NCI-H524 (cell line): ENCODE data around the gene PIAS1.
A peak's percentile ranks its signal among the peaks of the same experiment; 100 is the strongest.
"Not testable (repeated sequence)": the region's sequence is repeated elsewhere in the genome, so short reads cannot be mapped to it uniquely, and the experiment has no call there.

Experiments
- DNase-seq, 2 experiments: peaks; one replicate each; lab custom pipeline; 2025; lab: John Stamatoyannopoulos, UW

Gene PIAS1

GRCh38 chr15:68114840-68115239 lies 60.7 kb downstream of the PIAS1 start:
- DNase-seq = peak in 1 of 2 experiments; percentile 43

GRCh38 chr15:68124700-68125099 lies 70.6 kb downstream of the PIAS1 start:
- no peak for DNase-seq

GRCh38 chr15:68126396-68126795 lies 72.3 kb downstream of the PIAS1 start:
- no peak for DNase-seq

- no peak for DNase-seq
Measured at GRCh38 chr15:68129072-68129471, 75.0 kb downstream of the PIAS1 start.

GRCh38 chr15:68130851-68131250 lies 76.7 kb downstream of the PIAS1 start:
- no peak for DNase-seq

GRCh38 chr15:68137096-68137495 lies 83.0 kb downstream of the PIAS1 start:
- no peak for DNase-seq

- DNase-seq = no peak
Measured at GRCh38 chr15:68143129-68143528, 89.0 kb downstream of the PIAS1 start.

- DNase-seq = no peak
Measured at GRCh38 chr15:68143785-68144184, 89.7 kb downstream of the PIAS1 start.

GRCh38 chr15:68145706-68146105 lies 91.6 kb downstream of the PIAS1 start:
- no peak for DNase-seq

GRCh38 chr15:68148039-68148438 lies 93.9 kb downstream of the PIAS1 start:
- DNase-seq = no peak

GRCh38 chr15:68149059-68149458 lies 94.9 kb downstream of the PIAS1 start:
- DNase-seq = no peak

GRCh38 chr15:68150187-68150586 lies 96.1 kb downstream of the PIAS1 start:
- no peak for DNase-seq

GRCh38 chr15:68151277-68151676 lies 97.2 kb downstream of the PIAS1 start:
- DNase-seq = no peak

- no peak for DNase-seq
Measured at GRCh38 chr15:68152342-68152741, 98.2 kb downstream of the PIAS1 start.

- peak; percentile 43 to 72 for DNase-seq
Measured at GRCh38 chr15:68154923-68155559, 100.9 kb downstream of the PIAS1 start.

- no peak for DNase-seq
Measured at GRCh38 chr15:68157074-68157473, 103.0 kb downstream of the PIAS1 start.

- no peak for DNase-seq
Measured at GRCh38 chr15:68158046-68158628, 104.0 kb downstream of the PIAS1 start.

- DNase-seq = no peak
Measured at GRCh38 chr15:68163191-68163590, 109.1 kb downstream of the PIAS1 start.

- DNase-seq = no peak
Measured at GRCh38 chr15:68166847-68167246, 112.7 kb downstream of the PIAS1 start.

- DNase-seq = not testable (repeated sequence)
Measured at GRCh38 chr15:68172037-68172436, 117.9 kb downstream of the PIAS1 start.

GRCh38 chr15:68173119-68173518 lies 119.0 kb downstream of the PIAS1 start:
- no peak for DNase-seq

GRCh38 chr15:68175526-68175925 lies 121.4 kb downstream of the PIAS1 start:
- DNase-seq = no peak

GRCh38 chr15:68176601-68177000 lies 122.5 kb downstream of the PIAS1 start:
- no peak for DNase-seq

- DNase-seq = no peak
Measured at GRCh38 chr15:68177742-68178141, 123.6 kb downstream of the PIAS1 start.
